RPMI7951 (cell line): ENCODE measurements around the gene FXN. TPM values are rescaled to one million over a fixed set of nuclear protein-coding genes. Genes with fewer than 3 reads are reported as not detected.
"Not testable (repeated sequence)": the region's sequence is repeated elsewhere in the genome, so short reads cannot be mapped to it uniquely, and the experiment has no call there.

Experiments used
- DNase-seq: peaks from one replicate; pipeline ENCODE4 v3.0.0-alpha.2; 2012; ENCODE audit warnings: low read depth
- total RNA-seq: library from RNA; depleted of rRNA; stranded (reverse); fragments of >200 nt; shearing (Covaris generic); gene quantifications from 2 replicates; pipeline ENCODE4 v1.2.3, GENCODE V29; 2014; rRNA removed

FXN gene
- 3.0 and 3.7 TPM in 2 replicates for total RNA-seq

- DNase-seq: peak; percentile 67
These were observed at the start of gene FXN for GRCh38 chr9:69035438-69036308. TSS of gene FXN (plus strand) at chr9:69035752. CDS start at chr9:69035783, 31 bp downstream.

GRCh38 chr9:68986949-68987348 is 48.6 kb upstream of the FXN start:
- not testable (repeated sequence) for DNase-seq

DNA sequence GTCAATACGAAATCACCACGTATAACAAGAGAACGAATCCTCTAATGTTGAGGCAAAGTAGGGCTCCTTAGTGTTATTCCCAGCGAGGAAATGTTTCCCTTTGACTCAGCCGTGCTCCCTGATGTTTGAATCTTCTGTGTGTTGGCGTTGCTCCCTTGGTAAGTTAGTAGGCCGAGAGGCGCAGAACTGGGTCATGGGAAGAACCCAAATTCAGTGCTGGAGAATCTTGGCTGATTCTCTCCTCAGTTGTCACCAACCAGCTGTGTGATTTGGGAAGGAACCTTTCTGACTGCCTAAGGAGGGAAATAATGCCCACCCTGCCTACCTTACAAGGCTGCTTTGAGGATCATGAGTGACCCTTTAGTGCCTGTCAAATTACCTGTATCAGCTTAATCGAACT is 44.1 kb upstream of the FXN start:
- DNase-seq: no peak

GRCh38 chr9:68995776-68996175 is 39.8 kb upstream of the FXN start:
- DNase-seq: no peak

GRCh38 chr9:68996462-68996861 is 39.1 kb upstream of the FXN start:
- no peak for DNase-seq

- DNase-seq: no peak
These were observed 37.9 kb upstream of the FXN start for GRCh38 chr9:68997666-68998065.

DNA sequence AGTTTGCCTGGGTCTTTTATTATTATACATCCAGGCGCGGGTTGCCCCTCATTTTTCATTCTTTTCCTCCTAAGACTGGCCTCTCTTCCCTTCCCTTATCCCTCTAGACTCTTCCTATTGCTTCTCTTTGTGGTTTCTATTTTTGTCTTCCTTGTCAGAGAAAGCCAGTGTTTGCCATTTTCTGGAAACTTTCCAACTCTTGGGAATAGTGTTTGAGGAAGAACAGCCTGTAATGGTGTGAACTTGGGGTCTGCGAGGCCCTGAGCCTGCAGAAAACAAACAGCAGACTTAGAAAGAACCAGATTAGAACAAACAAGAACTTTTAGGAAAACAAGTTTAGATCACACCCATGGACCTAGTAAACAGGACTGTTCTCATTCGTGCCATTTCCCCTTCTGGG is 37.2 kb upstream of the FXN start:
- DNase-seq: no peak

DNA sequence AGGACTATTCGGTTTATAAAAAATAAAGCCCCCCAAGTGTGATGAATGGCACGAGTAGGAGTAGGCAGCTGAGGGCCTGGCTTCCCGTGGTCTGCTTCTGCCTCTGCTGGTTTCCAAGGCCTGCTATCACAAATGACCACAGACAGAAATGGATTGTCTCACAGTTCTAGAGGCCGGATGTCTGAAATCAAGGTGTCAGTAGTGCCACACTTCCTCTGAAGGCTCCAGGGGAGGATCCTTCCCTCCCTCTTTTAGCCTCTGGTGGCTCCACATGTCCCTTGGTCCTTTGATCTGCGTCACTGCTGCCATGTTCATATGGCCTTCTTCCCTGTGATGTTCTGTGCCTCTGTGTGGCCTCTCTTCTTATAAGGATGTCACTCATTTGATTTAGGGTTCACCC is 36.7 kb upstream of the FXN start:
- DNase-seq: no peak

DNA sequence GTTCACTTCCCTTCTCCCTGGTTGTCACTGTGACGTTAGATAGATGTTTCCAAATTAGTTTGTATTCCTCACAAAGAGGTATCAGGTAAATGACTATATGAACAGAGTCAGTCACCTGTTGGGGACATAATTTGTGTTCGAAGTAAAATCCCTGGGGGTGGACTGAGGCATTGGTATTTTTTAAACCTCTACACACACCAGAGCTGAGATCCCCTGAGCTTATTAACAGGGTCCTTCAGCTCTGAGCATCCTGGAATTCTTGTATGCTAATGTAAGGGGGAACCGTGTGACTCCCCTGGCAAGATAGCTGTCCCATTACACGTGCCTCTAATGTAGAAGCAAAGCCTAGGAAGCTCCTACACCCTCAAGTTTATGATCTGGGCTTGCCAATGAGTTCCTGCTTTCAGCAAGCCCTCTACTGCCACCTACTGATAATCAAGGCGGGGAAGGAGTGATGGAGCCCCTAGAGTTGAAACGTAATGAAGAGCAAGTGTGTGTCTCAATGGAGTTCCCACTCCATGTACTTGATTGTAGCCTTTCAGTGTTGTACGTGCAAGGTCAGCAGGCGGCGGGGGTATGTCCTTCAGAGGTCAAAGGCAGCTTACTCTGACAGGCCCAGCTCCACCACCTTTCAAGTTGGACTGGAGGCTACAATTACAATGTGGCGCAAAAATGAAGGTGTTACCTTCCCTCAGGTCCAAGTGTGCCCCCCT is 36.0 kb upstream of the FXN start:
- peak; percentile 52 for DNase-seq

DNA sequence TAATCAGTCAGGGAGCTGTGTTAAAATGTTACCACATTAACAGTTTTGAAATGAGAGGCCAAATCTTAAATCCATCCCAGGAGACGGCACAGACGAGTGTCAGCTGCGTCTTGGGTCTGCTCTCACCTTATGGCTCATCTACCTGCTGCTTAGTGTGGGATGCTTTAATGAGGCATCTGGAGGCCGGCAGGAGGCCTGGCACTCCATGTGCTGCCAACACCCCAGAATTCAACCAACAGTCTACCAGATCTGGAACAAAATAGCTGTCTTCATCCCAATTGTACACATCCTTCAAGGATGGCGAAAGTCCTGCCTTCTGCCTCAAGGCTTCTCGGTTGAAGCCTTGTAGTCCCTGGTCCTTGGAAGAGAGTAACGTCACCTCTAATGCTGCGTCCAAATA is 33.6 kb upstream of the FXN start:
- no peak for DNase-seq

GRCh38 chr9:69003051-69003450 is 32.5 kb upstream of the FXN start:
- DNase-seq: no peak

DNA sequence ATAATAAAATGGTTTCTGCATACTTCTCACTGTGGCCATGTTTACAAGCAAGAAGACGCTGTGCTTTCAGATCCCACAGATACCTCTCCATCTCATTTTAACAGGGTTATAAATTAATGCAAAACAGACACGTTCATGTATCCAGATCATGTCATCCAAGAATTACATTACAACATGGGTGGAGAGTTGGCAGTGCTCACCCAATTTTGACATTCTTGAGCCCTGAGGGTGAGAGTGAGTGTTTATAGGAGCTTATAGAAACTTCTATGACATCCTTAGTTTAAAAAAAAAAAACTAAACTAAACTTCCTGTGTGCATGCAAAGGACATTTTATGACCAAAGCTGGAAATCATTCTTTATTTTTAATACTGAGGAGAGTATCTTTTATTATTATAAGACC is 30.7 kb upstream of the FXN start:
- DNase-seq: no peak

GRCh38 chr9:69009708-69010107 is 25.8 kb upstream of the FXN start:
- no peak for DNase-seq

GRCh38 chr9:69012696-69013381 is 22.7 kb upstream of the FXN start:
- no peak for DNase-seq

DNA sequence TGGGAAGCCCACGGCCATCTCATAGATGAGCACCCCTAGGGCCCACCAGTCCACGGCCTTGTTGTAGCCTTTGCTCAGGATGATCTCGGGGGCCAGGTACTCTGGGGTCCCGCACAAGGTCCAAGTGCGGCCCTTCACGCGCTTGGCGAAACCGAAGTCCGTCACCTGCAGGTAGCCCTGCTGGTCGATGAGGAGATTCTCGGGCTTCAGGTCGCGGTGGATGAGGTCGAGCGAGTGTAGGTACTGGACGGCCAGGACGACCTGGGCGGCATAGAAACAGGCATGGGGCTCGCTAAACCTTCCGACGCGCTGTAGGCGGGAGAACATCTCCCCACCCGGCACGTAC is 22.2 kb upstream of the FXN start:
- DNase-seq: no peak

DNA sequence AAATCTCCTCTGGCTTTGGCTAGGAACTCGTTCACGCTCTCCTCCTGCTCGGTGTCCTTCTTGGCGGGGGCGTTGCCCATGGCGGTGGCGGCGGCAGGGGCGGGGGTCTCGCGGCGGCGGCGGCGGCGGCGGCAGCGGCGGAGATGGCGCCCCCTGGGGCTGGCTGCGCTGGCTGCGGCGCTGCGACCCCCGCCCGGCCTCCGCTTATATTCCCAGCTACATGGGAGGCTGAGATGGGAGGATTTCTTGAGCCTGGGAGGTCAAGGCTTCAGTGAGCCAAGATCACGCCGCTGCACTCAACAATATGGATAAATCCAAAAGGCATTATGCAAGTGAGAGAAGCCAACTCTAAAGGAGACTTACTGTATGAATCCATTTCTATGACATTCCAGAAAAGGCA is 21.5 kb upstream of the FXN start, which contains the start of gene PRKACG:
Gene PRKACG, minus strand, starts transcription at position 101 of the 400 bp plus-strand sequence. Its CDS starts 21 bp downstream, at position 80.
- DNase-seq: no peak

DNA sequence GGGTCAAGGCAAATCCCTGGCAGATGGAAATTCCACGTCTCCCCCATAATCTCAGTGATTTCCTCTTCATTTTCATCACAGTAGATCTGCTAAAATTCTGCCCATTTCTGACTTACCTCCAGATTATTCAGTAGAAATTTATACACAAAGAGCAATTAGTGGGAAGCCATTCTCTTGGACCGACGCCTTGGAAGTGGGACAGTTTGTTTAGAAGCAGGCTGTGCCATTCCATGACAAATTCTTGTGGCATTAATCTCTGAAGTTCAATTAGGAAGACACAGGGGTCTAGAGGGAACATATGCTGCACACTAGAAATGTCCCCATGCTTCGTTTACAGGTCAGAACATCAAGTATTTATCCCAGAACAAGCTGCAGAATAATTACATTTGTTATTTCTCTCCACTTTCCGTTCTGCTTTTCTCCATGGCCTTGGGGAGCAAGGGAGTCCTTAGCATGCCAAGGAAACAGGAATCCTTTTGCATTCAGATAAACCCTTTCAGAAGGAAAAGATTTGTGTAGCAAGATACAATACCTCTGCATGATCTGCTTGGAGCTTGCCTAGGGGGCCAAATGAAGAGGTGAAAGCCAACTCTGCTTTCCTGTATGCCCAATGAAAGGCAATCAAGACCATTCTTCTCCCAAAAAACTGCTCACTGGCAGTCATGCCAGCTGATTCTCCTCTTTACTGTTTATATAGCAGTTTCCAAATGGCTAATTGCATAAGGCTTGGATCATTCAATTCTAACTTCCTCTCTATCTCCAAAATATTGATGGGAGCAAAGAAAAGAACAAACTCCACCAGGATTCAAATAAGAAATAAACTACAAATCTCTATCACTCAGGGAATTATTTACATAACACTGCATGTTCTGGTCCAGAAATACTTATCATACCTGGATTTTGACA is 19.1 kb upstream of the FXN start:
- no peak for DNase-seq

GRCh38 chr9:69018737-69019136 is 16.8 kb upstream of the FXN start:
- DNase-seq: no peak

DNA sequence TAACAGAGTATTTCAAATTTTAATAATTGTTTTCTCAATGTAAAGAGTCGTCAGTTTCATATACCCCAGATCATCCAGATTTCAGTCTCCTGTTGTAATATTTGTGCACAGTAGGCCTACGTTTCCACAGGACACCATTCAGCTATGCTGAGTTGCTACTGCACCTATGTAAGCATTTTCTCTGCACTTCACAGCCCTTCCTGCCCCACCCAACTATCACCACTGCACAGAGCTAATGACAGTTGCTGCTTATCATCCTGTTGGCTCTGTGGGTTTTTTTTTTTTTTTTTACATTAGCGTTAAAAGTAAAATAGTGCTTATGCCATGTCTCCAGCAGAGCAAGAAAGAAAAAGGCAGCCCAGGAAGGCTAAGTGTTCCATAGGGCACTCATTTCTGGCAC is 15.7 kb upstream of the FXN start:
- no peak for DNase-seq

- DNase-seq: no peak
These were observed 15.0 kb upstream of the FXN start for GRCh38 chr9:69020301-69021145.

DNA sequence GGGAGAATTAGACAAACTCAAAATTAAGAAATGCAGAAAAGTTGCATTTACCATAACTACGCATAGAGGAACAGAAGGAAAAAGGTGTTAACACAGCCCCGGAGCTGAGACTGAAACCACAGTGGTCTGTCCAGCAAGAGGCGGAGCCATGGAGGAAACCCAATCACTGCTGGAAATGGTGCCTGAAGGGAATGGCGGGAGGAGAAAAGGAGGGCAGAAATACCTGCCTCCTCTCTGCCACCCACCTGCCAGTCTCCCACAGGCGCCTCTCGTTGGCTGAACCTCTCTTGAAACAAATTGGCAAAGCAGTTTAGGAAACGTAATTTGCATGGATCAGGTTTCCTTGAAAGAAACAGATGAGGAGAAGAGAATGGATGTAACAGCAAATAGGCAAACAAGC is 11.9 kb upstream of the FXN start:
- no peak for DNase-seq
